ENCODE data around the gene CTSC.

CTSC gene

GRCh38 chr11:88320149-88320559 lies 17.4 kb downstream of the CTSC start:
- H2AFZ ChIP-seq (ENCODE audit: low read length, unreplicated experiment) = no peak overlapping the region
- peak overlapping the region; percentile 10; the same call in 1 of the 2 replicates for H3K4me3 ChIP-seq (ENCODE audit: low read depth, low read length)
- H3K4me1 ChIP-seq (ENCODE audit: control insufficient read depth, insufficient read depth, low read length, unreplicated experiment) = peaks cover 18% of the 10 kb centered on the region
- H3K36me3 ChIP-seq (ENCODE audit: insufficient read depth, low read length) = peaks cover 27% of the 10 kb centered on the region
- H3K79me2 ChIP-seq (ENCODE audit: control insufficient read depth, insufficient read depth, low read length, unreplicated experiment) = peaks cover 25% of the 10 kb centered on the region
- H3K27ac ChIP-seq (ENCODE audit: low read depth, low read length) = peak overlapping the region; percentile 11
- no peaks in the 10 kb centered on the region for H3K27me3 ChIP-seq (ENCODE audit: insufficient read depth, low read length)

- peaks cover 24% of the 10 kb centered on the region for H3K4me1 ChIP-seq (ENCODE audit: control insufficient read depth, insufficient read depth, low read length, unreplicated experiment)
- peaks cover 20% of the 10 kb centered on the region for H3K79me2 ChIP-seq (ENCODE audit: control insufficient read depth, insufficient read depth, low read length, unreplicated experiment)
- H3K4me3 ChIP-seq (ENCODE audit: low read depth, low read length) = no peak overlapping the region
- H3K27me3 ChIP-seq (ENCODE audit: insufficient read depth, low read length) = no peaks in the 10 kb centered on the region
- no peak overlapping the region for H2AFZ ChIP-seq (ENCODE audit: low read length, unreplicated experiment)
- no peak overlapping the region for H3K27ac ChIP-seq (ENCODE audit: low read depth, low read length)
- H3K36me3 ChIP-seq (ENCODE audit: insufficient read depth, low read length) = peaks cover 12% of the 10 kb centered on the region
Measured at GRCh38 chr11:88318017-88318416, 19.5 kb downstream of the CTSC start.

- Histone ChIP-seq H3K27me3 (ENCODE audit: insufficient read depth, low read length) (no peaks in the 10 kb centered on the region), H3K79me2 (ENCODE audit: control insufficient read depth, insufficient read depth, low read length, unreplicated experiment) (peaks cover 20% of the 10 kb centered on the region), H3K4me3 (ENCODE audit: low read depth, low read length) (no peak overlapping the region), H3K4me1 (ENCODE audit: control insufficient read depth, insufficient read depth, low read length, unreplicated experiment) (peaks cover 29% of the 10 kb centered on the region), H3K36me3 (ENCODE audit: insufficient read depth, low read length) (peaks cover 12% of the 10 kb centered on the region), H3K27ac (ENCODE audit: low read depth, low read length) (no peak overlapping the region), H2AFZ (ENCODE audit: low read length, unreplicated experiment) (no peak overlapping the region)
Measured at GRCh38 chr11:88317536-88317935, 20.0 kb downstream of the CTSC start.

GRCh38 chr11:88315981-88316441 lies 21.5 kb downstream of the CTSC start:
- 0 out of 2 replicates have a peak, but pooled peaks cover 3% of the 10 kb centered on the region for H3K36me3 ChIP-seq (ENCODE audit: insufficient read depth, low read length)
- no peaks in the 10 kb centered on the region for H3K27me3 ChIP-seq (ENCODE audit: insufficient read depth, low read length)
- no peak overlapping the region for H3K27ac ChIP-seq (ENCODE audit: low read depth, low read length)
- H2AFZ ChIP-seq (ENCODE audit: low read length, unreplicated experiment) = no peak overlapping the region
- H3K4me1 ChIP-seq (ENCODE audit: control insufficient read depth, insufficient read depth, low read length, unreplicated experiment) = peaks cover 26% of the 10 kb centered on the region
- no peak overlapping the region for H3K4me3 ChIP-seq (ENCODE audit: low read depth, low read length)
- H3K79me2 ChIP-seq (ENCODE audit: control insufficient read depth, insufficient read depth, low read length, unreplicated experiment) = peaks cover 7% of the 10 kb centered on the region

GRCh38 chr11:88315015-88315414 lies 22.5 kb downstream of the CTSC start:
- Histone ChIP-seq H2AFZ (ENCODE audit: low read length, unreplicated experiment) (no peak overlapping the region), H3K27me3 (ENCODE audit: insufficient read depth, low read length) (no peaks in the 10 kb centered on the region), H3K27ac (ENCODE audit: low read depth, low read length) (no peak overlapping the region), H3K36me3 (ENCODE audit: insufficient read depth, low read length) (0 out of 2 replicates have a peak, but pooled peaks cover 3% of the 10 kb centered on the region), H3K79me2 (ENCODE audit: control insufficient read depth, insufficient read depth, low read length, unreplicated experiment) (peaks cover 7% of the 10 kb centered on the region), H3K4me1 (ENCODE audit: control insufficient read depth, insufficient read depth, low read length, unreplicated experiment) (peaks cover 28% of the 10 kb centered on the region), H3K4me3 (ENCODE audit: low read depth, low read length) (no peak overlapping the region)

- Histone ChIP-seq H2AFZ (ENCODE audit: low read length, unreplicated experiment) (no peak overlapping the region), H3K27ac (ENCODE audit: low read depth, low read length) (no peak overlapping the region), H3K4me1 (ENCODE audit: control insufficient read depth, insufficient read depth, low read length, unreplicated experiment) (peaks cover 26% of the 10 kb centered on the region), H3K27me3 (ENCODE audit: insufficient read depth, low read length) (no peaks in the 10 kb centered on the region), H3K4me3 (ENCODE audit: low read depth, low read length) (no peak overlapping the region), H3K79me2 (ENCODE audit: control insufficient read depth, insufficient read depth, low read length, unreplicated experiment) (peaks cover 7% of the 10 kb centered on the region), H3K36me3 (ENCODE audit: insufficient read depth, low read length) (peaks cover 10% of the 10 kb centered on the region; the same call in 1 of the 2 replicates)
Measured at GRCh38 chr11:88313441-88313840, 24.1 kb downstream of the CTSC start.

GRCh38 chr11:88312628-88313027 lies 24.9 kb downstream of the CTSC start:
- Histone ChIP-seq H2AFZ (ENCODE audit: low read length, unreplicated experiment) (no peak overlapping the region), H3K4me1 (ENCODE audit: control insufficient read depth, insufficient read depth, low read length, unreplicated experiment) (peaks cover 21% of the 10 kb centered on the region), H3K36me3 (ENCODE audit: insufficient read depth, low read length) (peaks cover 15% of the 10 kb centered on the region), H3K27me3 (ENCODE audit: insufficient read depth, low read length) (no peaks in the 10 kb centered on the region), H3K4me3 (ENCODE audit: low read depth, low read length) (no peak overlapping the region), H3K79me2 (ENCODE audit: control insufficient read depth, insufficient read depth, low read length, unreplicated experiment) (peaks cover 7% of the 10 kb centered on the region), H3K27ac (ENCODE audit: low read depth, low read length) (peak overlapping the region; percentile 17; the same call in 1 of the 2 replicates)

- H3K27me3 ChIP-seq (ENCODE audit: insufficient read depth, low read length) = no peaks in the 10 kb centered on the region
- no peak overlapping the region for H2AFZ ChIP-seq (ENCODE audit: low read length, unreplicated experiment)
- peaks cover 34% of the 10 kb centered on the region for H3K36me3 ChIP-seq (ENCODE audit: insufficient read depth, low read length)
- peaks cover 4% of the 10 kb centered on the region for H3K79me2 ChIP-seq (ENCODE audit: control insufficient read depth, insufficient read depth, low read length, unreplicated experiment)
- H3K4me1 ChIP-seq (ENCODE audit: control insufficient read depth, insufficient read depth, low read length, unreplicated experiment) = peaks cover 21% of the 10 kb centered on the region
- no peak overlapping the region for H3K27ac ChIP-seq (ENCODE audit: low read depth, low read length)
- H3K4me3 ChIP-seq (ENCODE audit: low read depth, low read length) = no peak overlapping the region
Measured at GRCh38 chr11:88310246-88310645, 27.3 kb downstream of the CTSC start.

- no peak overlapping the region for H2AFZ ChIP-seq (ENCODE audit: low read length, unreplicated experiment)
- no peak overlapping the region for H3K27ac ChIP-seq (ENCODE audit: low read depth, low read length)
- peaks cover 38% of the 10 kb centered on the region for H3K36me3 ChIP-seq (ENCODE audit: insufficient read depth, low read length)
- peaks cover 19% of the 10 kb centered on the region for H3K4me1 ChIP-seq (ENCODE audit: control insufficient read depth, insufficient read depth, low read length, unreplicated experiment)
- no peaks in the 10 kb centered on the region for H3K79me2 ChIP-seq (ENCODE audit: control insufficient read depth, insufficient read depth, low read length, unreplicated experiment)
- H3K27me3 ChIP-seq (ENCODE audit: insufficient read depth, low read length) = no peaks in the 10 kb centered on the region
- no peak overlapping the region for H3K4me3 ChIP-seq (ENCODE audit: low read depth, low read length)
Measured at GRCh38 chr11:88308576-88308975, 29.0 kb downstream of the CTSC start.

- Histone ChIP-seq H3K4me1 (ENCODE audit: control insufficient read depth, insufficient read depth, low read length, unreplicated experiment) (peaks cover 14% of the 10 kb centered on the region), H3K27ac (ENCODE audit: low read depth, low read length) (no peak overlapping the region), H2AFZ (ENCODE audit: low read length, unreplicated experiment) (no peak overlapping the region), H3K27me3 (ENCODE audit: insufficient read depth, low read length) (no peaks in the 10 kb centered on the region), H3K4me3 (ENCODE audit: low read depth, low read length) (no peak overlapping the region), H3K79me2 (ENCODE audit: control insufficient read depth, insufficient read depth, low read length, unreplicated experiment) (no peaks in the 10 kb centered on the region), H3K36me3 (ENCODE audit: insufficient read depth, low read length) (peaks cover 38% of the 10 kb centered on the region)
Measured at GRCh38 chr11:88307749-88308425, 29.6 kb downstream of the CTSC start.

- no peaks in the 10 kb centered on the region for H3K27me3 ChIP-seq (ENCODE audit: insufficient read depth, low read length)
- peaks cover 36% of the 10 kb centered on the region for H3K36me3 ChIP-seq (ENCODE audit: insufficient read depth, low read length)
- no peak overlapping the region for H2AFZ ChIP-seq (ENCODE audit: low read length, unreplicated experiment)
- H3K79me2 ChIP-seq (ENCODE audit: control insufficient read depth, insufficient read depth, low read length, unreplicated experiment) = no peaks in the 10 kb centered on the region
- peaks cover 10% of the 10 kb centered on the region for H3K4me1 ChIP-seq (ENCODE audit: control insufficient read depth, insufficient read depth, low read length, unreplicated experiment)
- H3K4me3 ChIP-seq (ENCODE audit: low read depth, low read length) = no peak overlapping the region
- H3K27ac ChIP-seq (ENCODE audit: low read depth, low read length) = no peak overlapping the region
Measured at GRCh38 chr11:88306785-88307184, 30.8 kb downstream of the CTSC start.
